GM13976 (cell line): Measurements from ENCODE around the gene TNFRSF19.

ENCODE experiments used
- DNase-seq: peaks from one replicate; pipeline ENCODE4 v3.0.0; 2012; ENCODE audit warnings: low spot score
- CTCF ChIP-seq: IDR thresholded peaks from 2 replicates; pipeline ENCODE4 v1.5.1; 2012; ENCODE audit warnings: borderline replicate concordance, mild to moderate bottlenecking; ENCODE audit not compliant: insufficient read depth; ENCODE audit errors: extremely low read depth, missing control alignments, control extremely low read depth
- in situ Hi-C: fragments of 300-500 bp; cut with MboI; formaldehyde crosslinking; loops from one replicate; pipeline ENCODE4 v1.12.0; 2022; ENCODE audit warnings: low sequenced_read_pairs, mixed read lengths, inconsistent platforms; ENCODE audit not compliant: unreplicated experiment

The TNFRSF19 gene

GRCh38 chr13:23616228-23616627 is 46.0 kb downstream of the TNFRSF19 start:
- in situ Hi-C loops, result no loop called here
- no peak for DNase-seq
- no peak for TF ChIP-seq CTCF

- in situ Hi-C loops, result no loop called here
- DNase-seq, result no peak
- TF ChIP-seq CTCF, result no peak
Measured at GRCh38 chr13:23617551-23618024, 47.4 kb downstream of the TNFRSF19 start.

GRCh38 chr13:23618341-23618740 is 48.1 kb downstream of the TNFRSF19 start:
- TF ChIP-seq CTCF, result no peak
- no peak for DNase-seq
- in situ Hi-C loops, result no loop called here

GRCh38 chr13:23619068-23619855 is 49.0 kb downstream of the TNFRSF19 start:
- TF ChIP-seq CTCF, result no peak
- no peak for DNase-seq
- in situ Hi-C loops, result no loop called here

- no peak for TF ChIP-seq CTCF
- no peak for DNase-seq
- in situ Hi-C loops, result no loop called here
Measured at GRCh38 chr13:23620211-23620610, 50.0 kb downstream of the TNFRSF19 start.

GRCh38 chr13:23620613-23621315 is 50.6 kb downstream of the TNFRSF19 start:
- DNase-seq, result no peak
- TF ChIP-seq CTCF, result no peak
- in situ Hi-C loops, result no loop called here
